HUES64 (cell line): ENCODE results near the gene ETV3.
"Not testable (repeated sequence)": the region's sequence is repeated elsewhere in the genome, so short reads cannot be mapped to it uniquely, and the experiment has no call there.

Source experiments
- H3K27ac ChIP-seq: 2 replicates; pipeline ENCODE4 v1.7.0; 2013; ENCODE audit warnings: low read depth, low read length, inconsistent platforms
- H3K27me3 ChIP-seq: 2 replicates; pipeline ENCODE4 v1.6.1; 2013; ENCODE audit warnings: mild to moderate bottlenecking, low read length; ENCODE audit not compliant: insufficient read depth
- H3K36me3 ChIP-seq: 2 replicates; pipeline ENCODE4 v1.6.1; 2013; ENCODE audit warnings: mild to moderate bottlenecking, low read length; ENCODE audit not compliant: insufficient read depth
- H3K4me1 ChIP-seq: 2 replicates; pipeline ENCODE4 v1.6.1; 2013; ENCODE audit warnings: mild to moderate bottlenecking, low read length, moderate library complexity; ENCODE audit not compliant: insufficient read depth
- H3K4me3 ChIP-seq: 2 replicates; pipeline ENCODE4 v1.5.1; 2013; ENCODE audit warnings: mild to moderate bottlenecking, low read length, moderate library complexity
- H3K9ac ChIP-seq: 2 replicates; pipeline ENCODE4 v1.6.1; 2013; ENCODE audit warnings: mild to moderate bottlenecking, low read depth, low read length
- H3K9me3 ChIP-seq: 2 replicates; pipeline ENCODE4 v1.6.1; 2013; ENCODE audit warnings: low read depth, low read length; ENCODE audit not compliant: insufficient read depth
- WGBS: fragments of 150-250, 120-280 bp; methylation state at CpG from one replicate; pipeline ENCODE4 v1.1.7; 2013; ENCODE audit warnings: missing lambda C conversion rate; 5-methylcytosine and 5-hydroxymethylcytosine counted together

ETV3 gene

GRCh38 chr1:157173241-157173640 is 35.0 kb upstream of the ETV3 start:
- not testable (repeated sequence) for H3K4me1 ChIP-seq, H3K27ac ChIP-seq, H3K36me3 ChIP-seq, H3K27me3 ChIP-seq, H3K9me3 ChIP-seq, H3K4me3 ChIP-seq, H3K9ac ChIP-seq
- WGBS, result 73% methylated on average over 2 of the region's 2 CpGs

GRCh38 chr1:157172591-157172990 is 34.4 kb upstream of the ETV3 start:
- not testable (repeated sequence) for H3K4me3 ChIP-seq, H3K36me3 ChIP-seq, H3K27me3 ChIP-seq, H3K4me1 ChIP-seq, H3K27ac ChIP-seq, H3K9me3 ChIP-seq, H3K9ac ChIP-seq
- 100% methylated on average over 1 of the region's 2 CpGs for WGBS

GRCh38 chr1:157171903-157172503 is 33.8 kb upstream of the ETV3 start:
- H3K27me3 ChIP-seq, H3K9ac ChIP-seq, H3K36me3 ChIP-seq, H3K4me1 ChIP-seq, H3K9me3 ChIP-seq, H3K4me3 ChIP-seq, H3K27ac ChIP-seq: not testable (repeated sequence)
- WGBS, result 14% methylated on average over 2 of the region's 8 CpGs

- Histone ChIP-seq H3K4me1 (no peaks in the 10 kb centered on the region), H3K9ac (no peak overlapping the region)
These were observed 32.7 kb upstream of the ETV3 start for GRCh38 chr1:157170677-157171515.

GRCh38 chr1:157168015-157168414 is 29.8 kb upstream of the ETV3 start:
- no peaks in the 10 kb centered on the region for H3K9me3 ChIP-seq
- WGBS, result 95% methylated on average over 9 of the region's 9 CpGs
- no peaks in the 10 kb centered on the region for H3K36me3 ChIP-seq
- H3K27me3 ChIP-seq, result no peaks in the 10 kb centered on the region
- H3K4me3 ChIP-seq, result no peak overlapping the region
- H3K27ac ChIP-seq, result no peak overlapping the region
- peaks cover 5% of the 10 kb centered on the region; the same call in 1 of the 2 replicates for H3K4me1 ChIP-seq
- no peak overlapping the region for H3K9ac ChIP-seq

More at GRCh38 chr1:157170677-157171515, 32.7 kb upstream of the ETV3 start:
- Histone ChIP-seq H3K27ac (no peak overlapping the region), H3K36me3 (no peaks in the 10 kb centered on the region), H3K4me3 (no peak overlapping the region), H3K9me3 (no peaks in the 10 kb centered on the region), H3K27me3 (no peaks in the 10 kb centered on the region)
- WGBS, result 81% methylated on average over 22 of the region's 22 CpGs

GRCh38 chr1:157167437-157167836 is 29.2 kb upstream of the ETV3 start:
- H3K9me3 ChIP-seq, result no peaks in the 10 kb centered on the region
- H3K9ac ChIP-seq, result no peak overlapping the region
- no peaks in the 10 kb centered on the region for H3K27me3 ChIP-seq
- H3K4me1 ChIP-seq, result peaks cover 11% of the 10 kb centered on the region
- 82% methylated on average over 3 of the region's 4 CpGs for WGBS
- H3K4me3 ChIP-seq, result no peak overlapping the region
- H3K36me3 ChIP-seq, result no peaks in the 10 kb centered on the region
- no peak overlapping the region for H3K27ac ChIP-seq

GRCh38 chr1:157166590-157166989 is 28.4 kb upstream of the ETV3 start:
- peaks cover 19% of the 10 kb centered on the region for H3K4me1 ChIP-seq
- no peaks in the 10 kb centered on the region for H3K27me3 ChIP-seq
- no peaks in the 10 kb centered on the region for H3K36me3 ChIP-seq
- H3K9ac ChIP-seq, result no peak overlapping the region
- no peak overlapping the region for H3K4me3 ChIP-seq
- H3K27ac ChIP-seq, result no peak overlapping the region
- WGBS, result 87% methylated on average over 5 of the region's 5 CpGs
- no peaks in the 10 kb centered on the region for H3K9me3 ChIP-seq

GRCh38 chr1:157163273-157164127 is 25.3 kb upstream of the ETV3 start:
- Histone ChIP-seq H3K9ac (no peak overlapping the region), H3K4me1 (peaks cover 26% of the 10 kb centered on the region), H3K27ac (peak overlapping the region; percentile 93; the same call in 1 of the 2 replicates), H3K9me3 (no peaks in the 10 kb centered on the region), H3K36me3 (no peaks in the 10 kb centered on the region), H3K4me3 (no peak overlapping the region), H3K27me3 (no peaks in the 10 kb centered on the region)
- 38% methylated on average over 21 of the region's 21 CpGs for WGBS

GRCh38 chr1:157162345-157162744 is 24.1 kb upstream of the ETV3 start:
- Histone ChIP-seq H3K4me1 (peaks cover 32% of the 10 kb centered on the region), H3K9me3 (no peaks in the 10 kb centered on the region), H3K27ac (peak overlapping the region; percentile 93), H3K9ac (peak overlapping the region; percentile 51), H3K4me3 (peak overlapping the region; percentile 28; the same call in 1 of the 2 replicates), H3K27me3 (no peaks in the 10 kb centered on the region), H3K36me3 (no peaks in the 10 kb centered on the region)
- 44% methylated on average over 4 of the region's 4 CpGs for WGBS

GRCh38 chr1:157161901-157162300 is 23.7 kb upstream of the ETV3 start:
- H3K9me3 ChIP-seq, result no peaks in the 10 kb centered on the region
- peak overlapping the region; percentile 51 for H3K9ac ChIP-seq
- no peaks in the 10 kb centered on the region for H3K27me3 ChIP-seq
- WGBS, result 23% methylated on average over 5 of the region's 5 CpGs
- H3K36me3 ChIP-seq, result no peaks in the 10 kb centered on the region
- no peak overlapping the region for H3K4me3 ChIP-seq
- H3K27ac ChIP-seq, result peak overlapping the region; percentile 93
- peaks cover 36% of the 10 kb centered on the region for H3K4me1 ChIP-seq

GRCh38 chr1:157158967-157159366 is 20.8 kb upstream of the ETV3 start:
- H3K4me3 ChIP-seq, result no peak overlapping the region
- no peaks in the 10 kb centered on the region for H3K27me3 ChIP-seq
- 73% methylated on average over 4 of the region's 4 CpGs for WGBS
- no peak overlapping the region for H3K27ac ChIP-seq
- no peaks in the 10 kb centered on the region for H3K9me3 ChIP-seq
- H3K9ac ChIP-seq, result no peak overlapping the region
- H3K4me1 ChIP-seq, result peaks cover 41% of the 10 kb centered on the region
- H3K36me3 ChIP-seq, result no peaks in the 10 kb centered on the region
